CD8-positive, alpha-beta memory T cell (primary cell): Measurements from ENCODE around the gene MACROD2. TPM values are rescaled to one million over a fixed set of nuclear protein-coding genes. Genes with fewer than 3 reads are reported as not detected.

Source experiments
- CTCF ChIA-PET: fragments of 350-600 bp; sonication (Branson Sonifier 250); formaldehyde crosslinking; loops from one replicate; lab custom pipeline; 2021; ENCODE audit warnings: antibody characterized with exemption; lab: Charles Lee
- POLR2A ChIA-PET: fragments of 350-600 bp; sonication (Branson Sonifier 250); formaldehyde crosslinking; loops from one replicate; lab custom pipeline; 2021; ENCODE audit warnings: antibody characterized with exemption; lab: Charles Lee
- DNase-seq, 5 donors: peaks; one replicate each; pipeline versions ENCODE4 v3.0.0 to v3.0.0-alpha.2; 2020 to 2022; ENCODE audit warnings: mixed read lengths in 1 of 5
- H3K27ac ChIP-seq: one replicate; pipeline ENCODE4 v1.7.0; 2013; ENCODE audit warnings: low read depth, mild to moderate bottlenecking, low read length, moderate library complexity
- H3K27me3 ChIP-seq: 2 replicates; pipeline ENCODE4 v1.7.0; 2013; ENCODE audit warnings: low read length, mild to moderate bottlenecking; ENCODE audit not compliant: insufficient read depth, poor library complexity, severe bottlenecking
- H3K36me3 ChIP-seq: 2 replicates; pipeline ENCODE4 v1.7.0; 2013; ENCODE audit warnings: mild to moderate bottlenecking, low read length, moderate library complexity; ENCODE audit not compliant: insufficient read depth
- H3K4me1 ChIP-seq: 2 replicates; pipeline ENCODE4 v1.7.0; 2013; ENCODE audit warnings: mild to moderate bottlenecking, low read length, moderate library complexity; ENCODE audit not compliant: insufficient read depth
- H3K4me3 ChIP-seq: 2 replicates; pipeline ENCODE4 v1.7.0; 2013; ENCODE audit warnings: mild to moderate bottlenecking, low read length
- H3K9me3 ChIP-seq: 2 replicates; pipeline ENCODE4 v1.7.0; 2013; ENCODE audit warnings: mild to moderate bottlenecking, low read length
- H3K27ac Mint-ChIP-seq, 8 donors: one replicate each; pipeline ENCODE4 v1.8.0; 2020 to 2021; ENCODE audit warnings: mixed read lengths in 8 of 8, mild to moderate bottlenecking in 6 of 8, inconsistent platforms in 3 of 8, moderate library complexity in 3 of 8
- H3K27me3 Mint-ChIP-seq, 2 donors: one replicate each; pipeline ENCODE4 v1.8.0; 2020 to 2021; ENCODE audit warnings: mixed read lengths in 2 of 2, mild to moderate bottlenecking in 1 of 2, moderate library complexity in 1 of 2
- H3K36me3 Mint-ChIP-seq, 3 donors: one replicate each; pipeline ENCODE4 v1.8.0; 2020 to 2021; ENCODE audit warnings: mixed read lengths in 3 of 3, inconsistent platforms in 1 of 3, mild to moderate bottlenecking in 1 of 3
- H3K4me1 Mint-ChIP-seq, 3 donors: one replicate each; pipeline ENCODE4 v1.8.0; 2020 to 2021; ENCODE audit warnings: mixed read lengths in 3 of 3, inconsistent platforms in 1 of 3, mild to moderate bottlenecking in 1 of 3
- H3K4me3 Mint-ChIP-seq, 7 donors: one replicate each; pipeline ENCODE4 v1.8.0; 2020 to 2021; ENCODE audit warnings: mixed read lengths in 7 of 7, mild to moderate bottlenecking in 6 of 7, moderate library complexity in 4 of 7, inconsistent platforms in 2 of 7
- H3K9me3 Mint-ChIP-seq, 5 donors: one replicate each; pipeline ENCODE4 v1.8.0; 2020 to 2022; ENCODE audit warnings: mixed read lengths in 5 of 5, mild to moderate bottlenecking in 3 of 5, moderate library complexity in 2 of 5, inconsistent platforms in 1 of 5
- polyA plus RNA-seq: library from polyadenylated mRNA; unstranded; fragments of 300-500 nt; fragmentation: Illumina TruSeq; gene quantifications from one replicate; pipeline ENCODE4 v1.2.3, GENCODE V29; 2021
- total RNA-seq, 2 experiments: library from RNA; stranded (reverse); gene quantifications; one replicate each; pipeline ENCODE4 v1.2.3, GENCODE V29; 2021

The MACROD2 gene
- total and polyA plus RNA-seq, 3 experiments from 2014 or later, result not detected

- no peak overlapping the region for H3K4me3 Mint-ChIP-seq
- no peaks in the 10 kb centered on the region for H3K4me1 Mint-ChIP-seq
- CTCF ChIA-PET, result no interaction called here
- no peak for DNase-seq
- Histone ChIP-seq H3K4me3 (no peak overlapping the region), H3K27ac (no peak overlapping the region), H3K9me3 (no peaks in the 10 kb centered on the region), H3K27me3 (no peaks in the 10 kb centered on the region), H3K36me3 (no peaks in the 10 kb centered on the region), H3K4me1 (no peaks in the 10 kb centered on the region)
- no peaks in the 10 kb centered on the region for H3K27me3 Mint-ChIP-seq
- H3K27ac Mint-ChIP-seq, result no peak overlapping the region
- H3K9me3 Mint-ChIP-seq, result peaks cover 0 to 15% (median 13%) of the 10 kb centered on the region in 5 donors
- H3K36me3 Mint-ChIP-seq, result no peaks in the 10 kb centered on the region
- POLR2A ChIA-PET, result no interaction called here
These were observed 614.3 kb downstream of the MACROD2 start for GRCh38 chr20:14609328-14610221.

GRCh38 chr20:14611479-14611878 lies 616.2 kb downstream of the MACROD2 start:
- no peaks in the 10 kb centered on the region for H3K27me3 Mint-ChIP-seq
- H3K4me1 ChIP-seq, result no peaks in the 10 kb centered on the region
- POLR2A ChIA-PET, result no interaction called here
- H3K4me3 ChIP-seq, result no peak overlapping the region
- DNase-seq, result no peak
- H3K27ac Mint-ChIP-seq, result no peak overlapping the region
- H3K4me3 Mint-ChIP-seq, result no peak overlapping the region
- H3K4me1 Mint-ChIP-seq, result no peaks in the 10 kb centered on the region
- H3K9me3 Mint-ChIP-seq, result peaks cover 0 to 15% (median 14%) of the 10 kb centered on the region in 5 donors
- CTCF ChIA-PET, result no interaction called here
- H3K27ac ChIP-seq, result no peak overlapping the region
- no peaks in the 10 kb centered on the region for H3K36me3 ChIP-seq
- no peaks in the 10 kb centered on the region for H3K27me3 ChIP-seq
- H3K9me3 ChIP-seq, result no peaks in the 10 kb centered on the region
- no peaks in the 10 kb centered on the region for H3K36me3 Mint-ChIP-seq

- Histone ChIP-seq H3K36me3 (no peaks in the 10 kb centered on the region), H3K4me1 (no peaks in the 10 kb centered on the region), H3K27me3 (no peaks in the 10 kb centered on the region), H3K27ac (no peak overlapping the region), H3K9me3 (no peaks in the 10 kb centered on the region), H3K4me3 (no peak overlapping the region)
- H3K27ac Mint-ChIP-seq, result no peak overlapping the region
- H3K36me3 Mint-ChIP-seq, result no peaks in the 10 kb centered on the region
- ChIA-PET CTCF (no interaction called here), POLR2A (no interaction called here)
- DNase-seq, result no peak
- no peaks in the 10 kb centered on the region for H3K27me3 Mint-ChIP-seq
- no peaks in the 10 kb centered on the region for H3K4me1 Mint-ChIP-seq
- no peak overlapping the region for H3K4me3 Mint-ChIP-seq
- H3K9me3 Mint-ChIP-seq, result peaks cover 0 to 21% (median 12%) of the 10 kb centered on the region in 5 donors
These were observed 617.1 kb downstream of the MACROD2 start for GRCh38 chr20:14612391-14612790.

GRCh38 chr20:14616003-14616402 lies 620.7 kb downstream of the MACROD2 start:
- DNase-seq, result no peak
- Histone ChIP-seq H3K27me3 (no peaks in the 10 kb centered on the region), H3K9me3 (no peaks in the 10 kb centered on the region), H3K27ac (no peak overlapping the region), H3K36me3 (no peaks in the 10 kb centered on the region), H3K4me1 (no peaks in the 10 kb centered on the region), H3K4me3 (no peak overlapping the region)
- ChIA-PET CTCF (no interaction called here), POLR2A (no interaction called here)
- Mint-ChIP-seq H3K27ac (no peak overlapping the region), H3K27me3 (no peaks in the 10 kb centered on the region), H3K9me3 (peaks cover 0 to 23% (median 17%) of the 10 kb centered on the region in 5 donors), H3K4me1 (no peaks in the 10 kb centered on the region), H3K36me3 (no peaks in the 10 kb centered on the region), H3K4me3 (no peak overlapping the region)

- Mint-ChIP-seq H3K4me1 (no peaks in the 10 kb centered on the region), H3K27ac (no peak overlapping the region), H3K27me3 (no peaks in the 10 kb centered on the region), H3K9me3 (peaks cover 2 to 19% (median 17%) of the 10 kb centered on the region in 5 donors), H3K4me3 (no peak overlapping the region), H3K36me3 (no peaks in the 10 kb centered on the region)
- no peak overlapping the region for H3K4me3 ChIP-seq
- no peaks in the 10 kb centered on the region for H3K36me3 ChIP-seq
- CTCF ChIA-PET, result no interaction called here
- no peak overlapping the region for H3K27ac ChIP-seq
- POLR2A ChIA-PET, result no interaction called here
- DNase-seq, result no peak
- H3K4me1 ChIP-seq, result no peaks in the 10 kb centered on the region
- no peaks in the 10 kb centered on the region for H3K27me3 ChIP-seq
- no peaks in the 10 kb centered on the region for H3K9me3 ChIP-seq
These were observed 621.8 kb downstream of the MACROD2 start for GRCh38 chr20:14617123-14617522.

GRCh38 chr20:14619411-14619810 lies 624.1 kb downstream of the MACROD2 start:
- ChIA-PET POLR2A (no interaction called here), CTCF (no interaction called here)
- Mint-ChIP-seq H3K36me3 (no peaks in the 10 kb centered on the region), H3K27ac (no peak overlapping the region), H3K9me3 (peaks cover 2 to 24% (median 13%) of the 10 kb centered on the region in 5 donors), H3K4me3 (no peak overlapping the region), H3K4me1 (no peaks in the 10 kb centered on the region), H3K27me3 (no peaks in the 10 kb centered on the region)
- no peaks in the 10 kb centered on the region for H3K4me1 ChIP-seq
- H3K27ac ChIP-seq, result no peak overlapping the region
- H3K36me3 ChIP-seq, result no peaks in the 10 kb centered on the region
- DNase-seq, result no peak
- no peak overlapping the region for H3K4me3 ChIP-seq
- H3K9me3 ChIP-seq, result no peaks in the 10 kb centered on the region
- no peaks in the 10 kb centered on the region for H3K27me3 ChIP-seq

GRCh38 chr20:14622796-14623195 lies 627.5 kb downstream of the MACROD2 start:
- H3K36me3 Mint-ChIP-seq, result no peaks in the 10 kb centered on the region
- H3K9me3 ChIP-seq, result no peaks in the 10 kb centered on the region
- H3K4me1 Mint-ChIP-seq, result no peaks in the 10 kb centered on the region
- ChIA-PET POLR2A (no interaction called here), CTCF (no interaction called here)
- H3K27me3 ChIP-seq, result no peaks in the 10 kb centered on the region
- no peak overlapping the region for H3K27ac ChIP-seq
- no peaks in the 10 kb centered on the region for H3K4me1 ChIP-seq
- H3K27ac Mint-ChIP-seq, result no peak overlapping the region
- H3K4me3 Mint-ChIP-seq, result no peak overlapping the region
- H3K36me3 ChIP-seq, result no peaks in the 10 kb centered on the region
- H3K27me3 Mint-ChIP-seq, result no peaks in the 10 kb centered on the region
- peaks cover 4 to 28% (median 9%) of the 10 kb centered on the region in 5 donors for H3K9me3 Mint-ChIP-seq
- no peak overlapping the region for H3K4me3 ChIP-seq
- DNase-seq, result no peak

GRCh38 chr20:14631011-14631410 lies 635.7 kb downstream of the MACROD2 start:
- ChIA-PET POLR2A (no interaction called here), CTCF (no interaction called here)
- Mint-ChIP-seq H3K27ac (no peak overlapping the region), H3K9me3 (peaks cover 0 to 21% (median 12%) of the 10 kb centered on the region in 5 donors), H3K27me3 (no peaks in the 10 kb centered on the region), H3K4me1 (no peaks in the 10 kb centered on the region), H3K36me3 (no peaks in the 10 kb centered on the region), H3K4me3 (no peak overlapping the region)
- no peaks in the 10 kb centered on the region for H3K36me3 ChIP-seq
- no peak overlapping the region for H3K27ac ChIP-seq
- H3K4me1 ChIP-seq, result no peaks in the 10 kb centered on the region
- no peak overlapping the region for H3K4me3 ChIP-seq
- DNase-seq, result no peak
- H3K27me3 ChIP-seq, result no peaks in the 10 kb centered on the region
- H3K9me3 ChIP-seq, result no peaks in the 10 kb centered on the region
